Effector CD4-positive, alpha-beta T cell (primary cell): ENCODE measurements around the gene PHRF1.

Experiments used
- DNase-seq: peaks from one replicate; pipeline ENCODE4 v3.0.0-alpha.2; 2020

PHRF1 gene

DNA sequence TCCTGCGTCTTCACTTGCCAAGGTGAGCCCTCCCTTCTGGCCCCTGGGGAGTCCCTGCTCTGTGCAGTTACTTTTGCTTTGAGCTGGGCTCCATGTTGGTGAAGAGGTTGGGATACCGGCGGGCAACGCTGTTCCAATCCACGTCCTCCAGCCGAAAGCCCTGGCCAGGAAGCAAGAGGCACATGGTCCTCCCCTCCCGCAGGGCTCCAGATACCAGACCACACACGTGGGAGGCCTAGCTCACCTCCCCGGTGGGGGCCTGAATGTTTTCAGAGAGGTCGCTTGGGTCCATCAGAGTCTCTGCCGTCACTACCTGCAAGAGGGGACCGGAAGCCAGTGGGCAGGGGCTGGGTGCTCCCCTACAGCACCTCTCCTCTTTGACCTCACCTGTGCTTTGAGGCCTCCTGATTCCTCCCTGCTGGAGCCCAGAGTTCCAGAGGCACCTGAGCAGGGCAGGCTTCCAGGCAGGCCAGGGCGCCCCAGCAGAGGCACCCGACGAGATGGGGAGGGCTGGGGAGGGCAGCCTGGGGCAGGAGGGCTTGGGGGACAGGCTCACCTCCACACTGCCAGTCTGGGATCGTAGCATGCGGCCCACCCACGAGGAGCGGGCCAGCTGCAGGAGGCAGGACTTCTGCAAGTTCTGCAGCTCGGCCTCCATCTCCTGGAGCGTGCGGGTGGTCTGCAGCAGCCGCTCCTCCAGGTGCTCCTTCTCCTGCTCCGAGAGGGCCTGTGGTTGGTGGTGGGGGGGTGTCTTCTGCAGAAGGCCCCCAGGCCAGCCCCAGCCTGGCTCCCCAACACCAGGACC is 18.7 kb upstream of the PHRF1 start:
- no peak for DNase-seq

DNA sequence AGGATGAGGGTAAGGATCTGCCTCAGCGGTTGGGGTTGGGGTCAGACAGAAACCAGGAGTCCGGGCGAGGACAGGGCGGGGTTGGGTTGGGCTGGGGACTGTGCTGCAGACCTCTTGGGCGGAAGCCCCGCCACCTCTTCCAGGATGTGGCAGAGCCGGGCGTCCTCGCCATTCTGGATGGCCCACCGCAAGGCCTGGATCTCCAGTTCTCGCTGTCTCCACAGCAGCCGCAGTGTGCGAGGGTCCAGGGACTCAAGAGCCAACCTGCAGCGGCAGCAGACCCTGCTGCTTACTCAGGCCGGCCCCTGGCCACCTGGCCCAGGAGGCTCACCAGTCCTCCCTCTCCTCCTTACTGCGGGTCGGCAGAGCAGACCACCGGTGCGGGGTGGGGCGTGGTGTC is 17.8 kb upstream of the PHRF1 start:
- no peak for DNase-seq

DNA sequence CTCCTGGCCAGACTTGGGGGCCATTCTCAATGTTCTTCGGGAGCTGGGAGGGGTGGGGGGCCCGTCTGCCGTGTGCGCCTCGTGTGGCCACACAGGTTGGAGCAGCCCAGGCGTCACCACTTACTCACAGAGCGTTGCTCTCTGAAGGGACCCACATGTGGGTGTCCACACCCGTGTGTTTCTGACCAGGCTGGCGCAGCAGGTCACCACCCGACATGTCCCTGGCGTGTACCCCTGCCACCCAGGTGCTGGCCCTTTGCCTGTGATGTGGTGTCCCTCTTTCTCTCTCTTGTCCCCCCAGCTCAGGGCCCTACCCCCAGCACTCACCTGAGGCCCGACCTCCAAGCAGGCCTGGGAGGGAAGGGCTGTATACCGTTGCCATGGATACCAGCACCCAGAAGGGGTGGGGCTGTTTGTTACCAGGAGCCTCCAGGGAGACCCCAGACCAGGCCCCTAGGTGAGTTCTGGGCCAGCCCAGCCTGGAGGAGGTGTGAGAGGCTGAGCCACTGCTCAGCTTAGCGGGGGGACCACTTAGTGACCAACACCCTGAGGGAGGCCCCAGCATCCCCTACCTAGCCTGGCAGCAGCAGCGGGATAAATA is 17.1 kb upstream of the PHRF1 start:
- DNase-seq: no peak

DNA sequence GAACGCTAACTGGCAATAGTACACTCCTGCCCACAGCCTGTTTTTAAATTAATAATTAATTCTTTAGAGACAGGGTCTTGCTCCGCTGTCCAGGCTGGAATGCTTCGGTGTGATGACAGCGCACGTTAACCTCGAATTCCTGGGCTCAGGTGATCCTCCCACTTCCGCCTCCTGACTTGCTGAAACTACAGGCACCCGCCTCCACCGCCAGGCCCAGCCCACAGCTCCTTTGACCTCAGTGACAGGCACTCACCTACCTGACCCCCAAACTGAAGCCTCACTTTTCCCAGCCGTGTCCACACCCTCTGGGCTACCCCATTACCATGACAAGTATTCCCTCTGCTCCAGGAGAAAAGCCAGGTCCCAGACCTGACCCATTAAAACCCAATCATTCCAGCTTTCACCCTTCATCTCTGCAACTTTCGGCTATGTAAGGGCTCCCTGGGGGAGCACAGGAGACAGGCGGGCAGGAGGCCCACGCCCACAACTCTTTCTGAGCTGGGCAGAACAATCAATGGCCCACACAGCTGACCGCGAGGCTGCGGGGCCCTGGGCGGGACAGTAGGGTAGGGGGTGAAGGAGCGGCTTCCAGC is 16.5 kb upstream of the PHRF1 start:
- DNase-seq: no peak

DNA sequence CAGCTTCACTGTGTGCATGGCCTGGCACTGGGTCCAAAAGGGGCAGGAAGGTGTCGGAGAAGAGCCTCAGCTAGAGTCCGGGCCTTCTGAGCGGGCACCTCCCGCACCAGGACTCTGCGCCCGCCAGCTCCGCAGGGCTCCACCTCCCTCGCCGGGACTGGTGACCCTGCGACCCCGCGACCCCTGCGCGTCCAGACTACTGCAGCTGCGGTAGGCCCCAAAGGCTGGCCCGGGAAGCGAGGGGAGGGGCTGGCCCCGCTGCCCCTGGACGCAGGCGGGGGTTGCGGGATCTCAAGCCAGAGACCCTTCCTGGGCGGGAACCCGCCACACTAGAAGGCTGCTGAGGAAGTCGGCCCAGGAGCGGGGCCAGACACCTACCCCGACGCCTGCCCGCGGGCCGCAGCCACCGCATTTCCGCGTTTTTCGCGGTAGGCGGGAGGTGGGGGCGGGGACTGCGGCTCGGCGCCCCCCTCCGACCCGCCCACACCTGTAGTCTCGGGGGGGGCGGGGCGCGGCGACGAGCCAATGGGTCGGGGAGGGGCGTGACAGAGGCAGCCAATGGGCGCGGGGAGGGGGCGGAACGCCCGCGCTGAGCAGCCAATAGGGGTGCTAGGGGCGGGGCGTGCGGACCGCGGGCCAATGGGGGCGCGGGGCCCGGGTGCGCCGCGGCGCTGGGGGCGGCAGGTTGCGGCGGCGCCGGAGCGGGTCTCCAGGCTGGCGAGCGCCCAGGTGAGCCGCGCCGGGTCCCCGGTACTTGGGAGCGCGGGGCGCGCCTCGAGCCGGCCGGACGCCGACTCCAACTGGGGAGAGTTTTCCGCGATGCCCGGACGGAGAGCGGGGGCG is 15.7 kb upstream of the PHRF1 start, which contains the start of the genes LMNTD2 and RASSF7:
Gene LMNTD2 (minus strand): TSS at position 434 of the 843 bp plus-strand sequence. CDS start 22 bp downstream, at position 412.
Gene RASSF7 (plus strand): TSS at position 666 of the 843 bp plus-strand sequence. CDS start 799 bp downstream, outside the sequence.
- peak; percentile 93 for DNase-seq

DNA sequence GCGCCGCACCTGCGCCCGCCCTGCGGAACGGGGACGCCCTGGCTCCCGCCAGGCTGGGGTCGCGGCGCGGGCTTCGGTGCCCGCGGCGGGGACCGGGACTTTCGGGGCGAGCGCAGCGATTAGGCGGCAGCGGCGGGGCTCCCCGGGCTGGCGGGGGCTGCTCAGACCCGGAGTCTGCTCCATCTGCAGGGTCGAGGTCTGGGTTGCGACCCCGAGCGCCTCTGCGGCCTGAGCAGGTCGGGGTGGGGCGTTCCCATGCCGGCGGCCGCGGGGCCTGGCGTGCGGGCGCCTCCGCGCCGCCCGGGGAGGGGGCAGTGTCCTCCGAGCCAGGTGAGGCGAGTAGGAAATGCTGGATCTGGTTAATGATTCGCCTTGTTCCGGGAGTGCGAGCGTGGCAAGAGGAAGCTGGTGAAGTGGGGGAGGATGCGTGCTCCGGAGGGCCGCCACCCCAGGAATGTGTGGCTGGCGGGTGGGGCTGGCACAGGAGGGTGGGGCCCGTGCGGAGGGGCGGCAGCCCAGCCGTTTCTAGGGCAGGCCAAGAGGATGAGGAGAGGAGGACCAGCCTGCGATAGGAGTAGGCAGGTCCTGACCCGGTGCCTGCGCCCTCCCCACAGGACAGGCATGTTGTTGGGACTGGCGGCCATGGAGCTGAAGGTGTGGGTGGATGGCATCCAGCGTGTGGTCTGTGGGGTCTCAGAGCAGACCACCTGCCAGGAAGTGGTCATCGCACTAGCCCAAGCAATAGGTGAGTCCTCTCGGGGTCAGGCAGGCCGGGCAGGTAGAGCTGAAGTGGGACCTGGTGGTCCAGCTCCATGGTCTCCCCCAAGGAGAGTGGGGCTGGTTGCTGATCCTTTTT is 14.9 kb upstream of the PHRF1 start:
- DNase-seq: no peak

DNA sequence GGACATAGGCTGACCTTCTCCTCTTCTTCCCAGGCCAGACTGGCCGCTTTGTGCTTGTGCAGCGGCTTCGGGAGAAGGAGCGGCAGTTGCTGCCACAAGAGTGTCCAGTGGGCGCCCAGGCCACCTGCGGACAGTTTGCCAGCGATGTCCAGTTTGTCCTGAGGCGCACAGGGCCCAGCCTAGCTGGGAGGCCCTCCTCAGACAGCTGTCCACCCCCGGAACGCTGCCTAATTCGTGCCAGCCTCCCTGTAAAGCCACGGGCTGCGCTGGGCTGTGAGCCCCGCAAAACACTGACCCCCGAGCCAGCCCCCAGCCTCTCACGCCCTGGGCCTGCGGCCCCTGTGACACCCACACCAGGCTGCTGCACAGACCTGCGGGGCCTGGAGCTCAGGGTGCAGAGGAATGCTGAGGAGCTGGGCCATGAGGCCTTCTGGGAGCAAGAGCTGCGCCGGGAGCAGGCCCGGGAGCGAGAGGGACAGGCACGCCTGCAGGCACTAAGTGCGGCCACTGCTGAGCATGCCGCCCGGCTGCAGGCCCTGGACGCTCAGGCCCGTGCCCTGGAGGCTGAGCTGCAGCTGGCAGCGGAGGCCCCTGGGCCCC is 14.1 kb upstream of the PHRF1 start:
- no peak for DNase-seq

DNA sequence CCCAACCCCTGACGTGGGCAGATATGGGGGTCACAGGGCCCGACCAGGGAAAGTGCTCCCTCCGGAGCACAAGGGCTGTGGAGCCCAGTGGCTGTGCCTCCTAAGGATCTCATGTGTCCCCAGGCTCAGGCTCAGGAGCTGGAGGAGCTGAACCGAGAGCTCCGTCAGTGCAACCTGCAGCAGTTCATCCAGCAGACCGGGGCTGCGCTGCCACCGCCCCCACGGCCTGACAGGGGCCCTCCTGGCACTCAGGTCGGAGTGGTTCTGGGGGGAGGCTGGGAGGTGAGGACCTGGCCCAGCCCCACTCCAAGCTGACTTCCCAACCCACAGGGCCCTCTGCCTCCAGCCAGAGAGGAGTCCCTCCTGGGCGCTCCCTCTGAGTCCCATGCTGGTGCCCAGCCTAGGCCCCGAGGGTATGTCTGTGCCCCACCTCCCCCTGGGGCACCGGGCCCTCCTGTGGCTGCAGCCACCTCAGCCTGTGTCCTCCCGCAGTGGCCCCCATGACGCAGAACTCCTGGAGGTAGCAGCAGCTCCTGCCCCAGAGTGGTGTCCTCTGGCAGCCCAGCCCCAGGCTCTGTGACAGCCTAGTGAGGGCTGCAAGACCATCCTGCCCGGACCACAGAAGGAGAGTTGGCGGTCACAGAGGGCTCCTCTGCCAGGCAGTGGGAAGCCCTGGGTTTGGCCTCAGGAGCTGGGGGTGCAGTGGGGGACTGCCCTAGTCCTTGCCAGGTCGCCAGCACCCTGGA is 13.0 kb upstream of the PHRF1 start:
- DNase-seq: no peak

DNA sequence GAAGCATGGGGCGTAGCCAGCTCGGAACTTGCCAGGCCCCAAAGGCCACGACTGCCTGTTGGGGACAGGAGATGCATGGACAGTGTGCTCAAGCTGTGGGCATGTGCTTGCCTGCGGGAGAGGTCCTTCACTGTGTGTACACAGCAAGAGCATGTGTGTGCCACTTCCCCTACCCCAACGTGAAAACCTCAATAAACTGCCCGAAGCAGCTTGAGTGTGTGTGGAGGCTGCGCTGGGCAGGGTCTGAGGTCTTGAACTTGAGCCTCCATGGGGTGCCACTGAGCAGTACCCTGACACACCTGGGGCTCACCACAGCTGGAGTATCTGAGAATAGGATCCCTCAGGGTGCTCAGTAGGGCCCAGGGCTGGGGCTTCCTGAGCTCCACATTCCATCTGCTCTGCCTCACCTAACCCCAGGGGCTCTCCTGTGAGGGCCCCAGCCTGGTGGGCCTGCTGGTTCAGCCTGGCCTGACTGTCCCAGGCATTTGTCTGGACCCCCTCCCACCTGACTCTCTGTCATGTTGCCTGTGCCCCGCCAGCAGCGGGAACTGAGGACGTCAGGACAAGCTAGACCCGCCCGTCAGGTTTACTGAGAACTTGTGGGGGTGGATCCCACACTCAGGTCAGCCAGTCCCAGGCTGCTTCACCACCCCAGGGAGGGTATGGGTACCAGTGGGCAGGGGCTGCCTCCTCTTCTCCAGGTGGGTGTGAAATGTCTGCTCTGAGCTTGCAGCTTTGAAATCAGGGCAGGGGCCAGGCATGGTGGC is 12.3 kb upstream of the PHRF1 start:
- DNase-seq: no peak

DNA sequence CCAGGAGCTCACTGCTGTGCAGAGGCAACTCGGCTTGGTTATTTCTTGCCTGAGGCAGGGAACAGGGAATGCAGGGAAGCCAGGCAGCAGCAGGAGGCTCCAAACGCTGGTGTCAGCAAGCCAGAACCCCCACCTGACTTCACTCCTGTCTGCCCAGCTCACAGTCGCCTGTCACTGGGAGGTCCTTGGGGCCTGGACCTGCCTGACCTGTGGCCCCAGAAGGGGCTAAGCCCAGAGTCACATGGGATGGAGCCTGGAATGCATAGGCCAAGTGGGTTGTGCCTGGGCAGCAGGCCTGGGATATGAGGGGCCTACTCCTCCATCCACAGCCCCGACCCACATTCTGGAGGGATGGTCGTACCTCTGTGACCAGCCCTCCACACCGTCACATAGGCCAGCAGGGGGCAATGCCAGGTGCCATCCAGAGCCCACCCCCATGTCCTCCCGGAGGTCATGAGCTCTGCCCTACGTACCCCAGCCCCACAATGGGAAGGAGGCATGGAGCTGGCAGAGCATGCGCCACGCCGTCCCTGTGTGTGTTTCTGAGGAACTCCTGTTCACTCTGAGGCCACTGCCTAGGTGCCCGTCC is 10.3 kb upstream of the PHRF1 start:
- DNase-seq: no peak

DNA sequence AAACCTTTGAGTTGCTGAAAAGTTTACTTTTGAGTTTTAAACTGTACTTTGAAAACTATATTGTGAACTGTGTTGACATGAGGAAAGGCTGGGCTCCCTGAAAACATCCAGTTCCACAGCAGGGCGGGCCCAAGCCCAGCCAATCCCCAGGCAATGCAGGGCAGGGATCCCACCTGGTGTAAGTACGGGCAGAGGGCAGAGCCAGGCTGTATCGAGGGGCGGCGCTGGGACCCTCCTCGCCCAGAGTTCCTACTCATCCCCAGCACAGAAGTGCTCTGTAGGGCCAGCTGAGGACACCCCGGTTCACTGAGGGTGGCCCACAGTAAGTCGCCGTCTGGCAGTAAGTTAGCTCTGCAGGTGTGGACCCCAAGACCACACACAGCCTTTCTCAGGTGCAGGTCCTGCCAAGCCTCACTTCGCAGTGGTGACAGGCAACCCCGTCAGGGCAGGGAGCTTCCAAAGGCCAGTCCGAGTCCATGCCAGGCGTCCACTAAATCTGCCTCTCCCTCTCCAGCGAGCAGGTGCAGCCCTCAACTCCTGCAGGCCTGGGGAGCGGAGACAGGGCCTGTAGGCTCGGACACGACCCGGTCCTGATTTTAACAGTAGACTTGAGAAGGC is 9.2 kb upstream of the PHRF1 start:
- no peak for DNase-seq

DNA sequence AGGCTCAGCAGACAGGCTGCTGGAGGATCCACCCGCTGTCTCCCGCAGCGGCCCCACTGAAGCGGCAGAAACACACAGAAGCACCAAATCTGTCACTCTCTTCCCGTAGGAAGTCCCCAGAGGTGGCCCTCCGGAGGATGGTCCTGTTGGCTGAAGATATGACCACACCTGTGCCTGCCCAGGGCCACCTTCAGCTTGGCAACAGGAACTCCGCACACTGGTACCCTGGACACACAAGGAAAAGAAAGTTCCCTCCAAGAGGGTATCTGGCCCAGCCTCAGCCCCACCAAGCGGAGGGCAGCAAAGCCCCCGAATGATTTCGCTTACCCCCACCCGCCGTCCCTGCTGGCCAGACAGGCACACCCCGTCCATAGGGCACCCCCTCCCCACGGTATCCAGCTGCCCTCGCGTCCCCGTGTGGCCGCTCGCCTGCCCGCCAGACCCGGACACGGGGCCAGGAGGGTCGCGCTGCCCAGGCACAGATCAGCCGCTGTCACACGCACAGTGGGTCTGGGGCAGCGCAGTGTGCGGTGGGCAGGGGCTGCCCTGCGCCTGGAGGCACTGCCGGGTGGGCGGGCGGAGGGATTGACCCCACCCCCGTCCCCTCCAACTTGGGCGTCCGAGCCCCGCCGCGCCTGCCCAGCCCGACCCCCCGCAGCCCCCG is 8.5 kb upstream of the PHRF1 start:
- no peak for DNase-seq

DNA sequence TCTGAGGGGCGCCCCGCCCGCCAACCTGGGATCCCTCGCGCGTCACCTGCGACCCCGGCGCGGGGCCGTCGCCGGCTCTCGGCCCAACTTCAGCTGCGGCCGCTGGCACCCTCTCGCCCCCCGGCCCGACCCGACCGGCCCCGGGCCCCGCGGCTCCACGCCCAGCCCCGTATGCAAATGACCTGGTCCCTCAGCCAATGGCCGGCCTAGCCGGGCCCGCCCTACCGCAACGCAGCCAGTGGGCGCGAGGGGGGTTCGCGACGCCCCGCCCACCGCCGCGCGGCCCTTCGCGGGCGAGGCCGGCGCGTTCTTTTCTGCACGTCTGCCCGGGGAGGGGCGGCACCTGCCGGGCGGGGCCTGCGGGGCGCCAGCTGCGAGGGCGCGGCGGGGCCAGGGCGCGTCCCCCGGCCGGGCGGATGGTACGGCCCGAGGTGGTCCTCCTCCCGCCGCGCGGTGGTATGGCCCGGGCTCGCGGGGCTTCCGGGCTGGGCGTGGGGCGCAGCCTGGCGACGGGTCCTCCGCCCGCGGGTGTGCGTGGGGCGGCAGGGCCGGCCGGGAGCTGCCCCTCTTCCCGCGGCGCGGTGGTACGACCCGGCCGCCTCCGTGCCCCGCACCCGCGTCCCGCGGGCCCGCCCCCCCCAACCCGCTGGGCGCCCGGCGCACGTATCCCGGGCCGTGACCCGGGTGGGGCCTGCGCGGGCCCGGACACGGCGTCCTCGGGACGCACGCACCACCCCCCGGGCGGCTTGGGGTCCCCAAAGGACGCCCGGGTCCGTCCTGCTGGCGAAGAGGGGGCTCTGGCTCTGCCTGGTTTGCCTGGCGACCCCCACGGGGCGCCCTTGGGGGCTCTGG is 7.7 kb upstream of the PHRF1 start:
- DNase-seq: peak; percentile 87

DNA sequence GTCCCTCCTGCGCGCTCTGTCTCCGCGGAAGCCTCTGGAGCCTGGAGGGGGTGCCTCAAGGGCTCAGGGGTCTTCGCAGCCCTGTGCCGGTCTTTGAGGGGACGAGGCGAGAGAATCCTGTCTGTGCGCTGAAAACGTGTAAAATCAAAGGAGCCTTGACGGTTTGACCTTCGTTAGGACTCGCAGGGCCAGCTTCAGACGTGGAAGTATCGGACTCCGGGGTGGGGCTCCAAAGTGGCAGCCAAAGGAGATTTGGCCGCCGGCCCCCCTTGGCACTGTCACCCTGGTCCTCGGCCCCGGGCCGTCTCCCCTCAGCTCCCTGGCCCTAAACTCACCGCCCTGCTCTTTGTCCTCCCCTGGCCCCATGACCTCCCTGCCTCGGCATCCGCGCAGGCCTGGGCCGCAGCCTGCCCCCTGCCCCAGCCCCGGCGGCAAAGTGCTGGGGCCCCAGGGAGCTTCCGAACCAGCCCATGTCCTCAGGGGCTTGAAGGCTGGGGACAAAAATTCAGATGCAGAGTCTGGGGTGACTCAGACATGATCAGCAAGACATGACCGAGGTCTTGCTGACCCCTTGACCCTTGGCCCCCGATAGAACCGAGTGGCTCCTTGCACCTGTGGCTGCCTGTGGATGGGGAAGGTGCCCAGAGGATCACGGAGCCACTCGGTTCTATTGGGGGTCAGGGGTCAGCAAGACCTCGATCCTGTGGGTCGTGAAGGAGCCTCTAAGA is 6.9 kb upstream of the PHRF1 start:
- no peak for DNase-seq

DNA sequence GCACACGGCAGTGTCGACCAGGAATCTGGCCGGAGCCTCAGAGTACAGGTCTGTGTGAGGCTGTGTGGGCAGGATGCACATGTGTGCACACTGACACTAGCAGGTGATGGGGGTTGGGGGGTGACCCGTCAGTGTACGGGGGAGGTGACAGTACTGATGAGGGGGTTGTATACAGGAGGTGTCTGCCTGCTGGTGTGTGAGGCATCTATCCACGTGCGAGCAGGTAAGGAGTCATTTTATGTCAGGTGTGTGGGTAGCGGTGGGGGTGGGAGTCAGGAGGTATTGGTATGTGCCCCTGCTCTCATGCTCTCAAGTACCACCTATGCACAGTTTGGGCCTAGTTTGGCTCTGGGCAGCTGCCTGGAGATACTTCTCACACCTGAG is 4.5 kb upstream of the PHRF1 start:
- DNase-seq: no peak

DNA sequence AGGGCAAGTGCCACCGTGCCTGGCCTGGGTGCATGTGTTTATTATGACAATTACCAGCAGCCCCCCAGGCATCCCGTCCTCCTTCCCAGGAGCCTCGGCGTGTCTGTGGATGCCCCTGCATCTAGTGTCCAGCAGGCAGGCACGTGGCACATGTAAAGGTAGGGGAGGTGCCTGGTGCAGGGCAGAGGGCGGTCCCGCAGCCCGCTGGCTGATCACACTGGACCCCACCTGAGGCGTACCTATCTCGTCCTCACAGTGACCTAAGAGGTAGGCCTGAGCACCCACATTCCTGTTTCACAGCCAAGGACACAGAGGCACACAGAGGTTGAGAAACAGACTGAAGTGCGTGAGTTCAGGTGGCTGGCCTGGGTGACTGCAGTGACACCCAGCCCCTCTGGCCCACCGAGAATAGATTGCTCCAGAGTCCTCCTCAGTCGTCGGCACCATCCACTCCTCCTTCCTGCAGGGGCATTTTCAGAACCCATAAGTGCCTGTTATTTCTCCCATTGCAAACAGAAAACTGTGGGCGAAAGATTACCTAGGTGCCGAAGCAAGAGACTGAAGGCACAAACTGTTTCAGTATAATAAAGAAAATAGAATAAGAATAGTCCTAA is 3.0 kb upstream of the PHRF1 start:
- DNase-seq: no peak
